ENCODE measurements around the gene ANKRD17. TPM values are rescaled to one million over a fixed set of nuclear protein-coding genes. Genes with fewer than 3 reads are reported as not detected.
A peak's percentile ranks its signal among the peaks of the same experiment; 100 is the strongest.

Gene ANKRD17
- total and polyA plus RNA-seq, 9 of the 15 experiments (the other 6 are each of a cell fraction or from before 2014, with no cell fraction given), result 25.5 to 86.9 (median 52.2) TPM

DNA sequence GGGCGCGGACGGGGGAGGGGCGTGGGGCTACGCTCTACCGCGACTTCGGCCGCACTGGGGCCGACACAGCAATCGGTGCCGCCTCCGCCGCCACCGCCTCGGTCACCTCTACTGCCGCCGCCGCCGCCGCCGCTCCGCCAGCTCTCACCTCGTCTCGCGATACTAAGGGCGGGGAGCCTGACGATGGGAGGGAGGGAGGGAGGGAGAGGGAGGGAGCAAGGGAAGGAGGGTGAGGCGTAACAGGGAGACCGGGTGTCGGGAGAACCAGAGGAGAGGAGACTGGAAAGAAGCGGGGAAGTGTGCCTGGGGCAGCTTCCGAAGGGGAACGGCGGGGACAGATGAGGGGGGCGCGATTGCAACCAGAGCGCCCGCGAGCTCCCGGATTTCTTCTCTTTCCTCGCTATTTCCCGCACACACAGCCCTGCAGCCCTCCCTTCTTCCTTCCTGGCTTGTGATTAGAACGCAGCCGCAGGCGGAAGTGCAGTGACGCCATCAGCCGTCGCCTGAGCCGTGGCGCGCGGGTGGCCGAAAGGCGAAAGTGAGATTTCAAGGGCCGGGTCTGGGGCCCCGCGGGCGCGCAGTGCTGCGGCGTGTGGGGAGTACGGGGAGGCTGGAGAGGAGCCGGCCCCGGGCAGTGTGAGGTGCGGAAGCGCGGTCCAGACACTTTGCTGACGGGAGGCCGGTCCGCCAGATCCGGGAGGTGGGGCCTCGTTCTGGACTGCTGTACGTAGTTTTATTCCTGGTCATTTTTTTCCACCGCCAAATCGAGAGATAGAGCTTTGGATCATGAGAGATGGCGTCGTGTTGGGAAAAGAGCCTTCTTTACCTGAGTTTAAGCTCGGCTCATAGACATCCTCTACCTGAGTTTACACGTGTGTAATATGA is at the start of gene ANKRD17 (continued):
- TF ChIP-seq CREB1 (IDR thresholded peaks at IDR 0.05) (peak; percentile 97), CREB1 (CRISPR knock-in tag; IDR thresholded peaks at IDR 0.05) (peak; percentile 97), MEIS2 (IDR thresholded peaks at IDR 0.05; ENCODE audit: partially characterized antibody) (no peak), IRF2 (CRISPR knock-in tag; IDR thresholded peaks at IDR 0.05) (no peak), POLR2AphosphoS2 (IDR thresholded peaks at IDR 0.05; ENCODE audit: low read length) (peak; percentile 67; the same call in 1 of the 2 replicates), PURB (CRISPR knock-in tag; IDR thresholded peaks at IDR 0.05; ENCODE audit: low read depth) (no peak), TBL1XR1 (IDR thresholded peaks at IDR 0.05; ENCODE audit: low read length in 2 of 2) (peak in 1 of 2 experiments; percentile 90; a peak in 2 of 4 replicates), ZNF764 (CRISPR knock-in tag; IDR thresholded peaks at IDR 0.05; ENCODE audit: low read depth) (no peak), TCFL5 (CRISPR knock-in tag; conservative IDR thresholded peaks at IDR 0.05) (no peak), HCFC1 (IDR thresholded peaks at IDR 0.05; ENCODE audit: low read depth, low read length) (peak; percentile 83), SETDB1 (IDR thresholded peaks at IDR 0.05; ENCODE audit: low read length) (no peak), HDAC6 (IDR thresholded peaks at IDR 0.05; ENCODE audit: low read depth, low read length) (no peak), ZNF316 (IDR thresholded peaks at IDR 0.05) (peak; percentile 40; the same call in 1 of the 2 replicates), SMARCA4 (IDR thresholded peaks at IDR 0.05) (no peak), PHB (CRISPR knock-in tag; IDR thresholded peaks at IDR 0.05) (peak; percentile 82; the same call in 1 of the 2 replicates), SMARCE1 (IDR thresholded peaks at IDR 0.05) (no peak), SPI1 (IDR thresholded peaks at IDR 0.05; ENCODE audit: borderline replicate concordance, low read depth, low read length) (peak; percentile 86), ELF1 (tag; IDR thresholded peaks at IDR 0.05) (peak; percentile 97), CBFB (CRISPR knock-in tag; IDR thresholded peaks at IDR 0.05) (no peak)
- TF ChIP-seq, protein P1, sequence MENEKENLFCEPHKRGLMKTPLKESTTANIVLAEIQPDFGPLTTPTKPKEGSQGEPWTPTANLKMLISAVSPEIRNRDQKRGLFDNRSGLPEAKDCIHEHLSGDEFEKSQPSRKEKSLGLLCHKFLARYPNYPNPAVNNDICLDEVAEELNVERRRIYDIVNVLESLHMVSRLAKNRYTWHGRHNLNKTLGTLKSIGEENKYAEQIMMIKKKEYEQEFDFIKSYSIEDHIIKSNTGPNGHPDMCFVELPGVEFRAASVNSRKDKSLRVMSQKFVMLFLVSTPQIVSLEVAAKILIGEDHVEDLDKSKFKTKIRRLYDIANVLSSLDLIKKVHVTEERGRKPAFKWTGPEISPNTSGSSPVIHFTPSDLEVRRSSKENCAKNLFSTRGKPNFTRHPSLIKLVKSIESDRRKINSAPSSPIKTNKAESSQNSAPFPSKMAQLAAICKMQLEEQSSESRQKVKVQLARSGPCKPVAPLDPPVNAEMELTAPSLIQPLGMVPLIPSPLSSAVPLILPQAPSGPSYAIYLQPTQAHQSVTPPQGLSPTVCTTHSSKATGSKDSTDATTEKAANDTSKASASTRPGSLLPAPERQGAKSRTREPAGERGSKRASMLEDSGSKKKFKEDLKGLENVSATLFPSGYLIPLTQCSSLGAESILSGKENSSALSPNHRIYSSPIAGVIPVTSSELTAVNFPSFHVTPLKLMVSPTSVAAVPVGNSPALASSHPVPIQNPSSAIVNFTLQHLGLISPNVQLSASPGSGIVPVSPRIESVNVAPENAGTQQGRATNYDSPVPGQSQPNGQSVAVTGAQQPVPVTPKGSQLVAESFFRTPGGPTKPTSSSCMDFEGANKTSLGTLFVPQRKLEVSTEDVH (IDR thresholded peaks at IDR 0.05; ENCODE audit: low read depth, partially characterized antibody), result peak; percentile 89
- TF ChIP-seq, protein P2, sequence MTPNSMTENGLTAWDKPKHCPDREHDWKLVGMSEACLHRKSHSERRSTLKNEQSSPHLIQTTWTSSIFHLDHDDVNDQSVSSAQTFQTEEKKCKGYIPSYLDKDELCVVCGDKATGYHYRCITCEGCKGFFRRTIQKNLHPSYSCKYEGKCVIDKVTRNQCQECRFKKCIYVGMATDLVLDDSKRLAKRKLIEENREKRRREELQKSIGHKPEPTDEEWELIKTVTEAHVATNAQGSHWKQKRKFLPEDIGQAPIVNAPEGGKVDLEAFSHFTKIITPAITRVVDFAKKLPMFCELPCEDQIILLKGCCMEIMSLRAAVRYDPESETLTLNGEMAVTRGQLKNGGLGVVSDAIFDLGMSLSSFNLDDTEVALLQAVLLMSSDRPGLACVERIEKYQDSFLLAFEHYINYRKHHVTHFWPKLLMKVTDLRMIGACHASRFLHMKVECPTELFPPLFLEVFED (CRISPR knock-in tag; conservative IDR thresholded peaks at IDR 0.05), result 0 out of 2 replicates have a peak, but pooled peaks have one; percentile 13
- TF ChIP-seq, protein P3, sequence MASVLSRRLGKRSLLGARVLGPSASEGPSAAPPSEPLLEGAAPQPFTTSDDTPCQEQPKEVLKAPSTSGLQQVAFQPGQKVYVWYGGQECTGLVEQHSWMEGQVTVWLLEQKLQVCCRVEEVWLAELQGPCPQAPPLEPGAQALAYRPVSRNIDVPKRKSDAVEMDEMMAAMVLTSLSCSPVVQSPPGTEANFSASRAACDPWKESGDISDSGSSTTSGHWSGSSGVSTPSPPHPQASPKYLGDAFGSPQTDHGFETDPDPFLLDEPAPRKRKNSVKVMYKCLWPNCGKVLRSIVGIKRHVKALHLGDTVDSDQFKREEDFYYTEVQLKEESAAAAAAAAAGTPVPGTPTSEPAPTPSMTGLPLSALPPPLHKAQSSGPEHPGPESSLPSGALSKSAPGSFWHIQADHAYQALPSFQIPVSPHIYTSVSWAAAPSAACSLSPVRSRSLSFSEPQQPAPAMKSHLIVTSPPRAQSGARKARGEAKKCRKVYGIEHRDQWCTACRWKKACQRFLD (CRISPR knock-in tag; IDR thresholded peaks at IDR 0.05), result peak; percentile 85
- TF ChIP-seq, protein P4, sequence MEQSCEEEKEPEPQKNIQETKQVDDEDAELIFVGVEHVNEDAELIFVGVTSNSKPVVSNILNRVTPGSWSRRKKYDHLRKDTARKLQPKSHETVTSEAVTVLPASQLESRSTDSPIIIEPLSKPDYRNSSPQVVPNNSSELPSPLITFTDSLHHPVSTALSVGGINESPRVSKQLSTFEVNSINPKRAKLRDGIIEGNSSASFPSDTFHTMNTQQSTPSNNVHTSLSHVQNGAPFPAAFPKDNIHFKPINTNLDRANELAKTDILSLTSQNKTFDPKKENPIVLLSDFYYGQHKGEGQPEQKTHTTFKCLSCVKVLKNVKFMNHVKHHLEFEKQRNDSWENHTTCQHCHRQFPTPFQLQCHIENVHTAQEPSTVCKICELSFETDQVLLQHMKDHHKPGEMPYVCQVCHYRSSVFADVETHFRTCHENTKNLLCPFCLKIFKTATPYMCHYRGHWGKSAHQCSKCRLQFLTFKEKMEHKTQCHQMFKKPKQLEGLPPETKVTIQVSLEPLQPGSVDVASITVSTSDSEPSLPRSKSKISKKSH (CRISPR knock-in tag; IDR thresholded peaks at IDR 0.05), result no peak
